HG03060 (cell line): ENCODE measurements around the gene SAMD3.
A peak's percentile ranks its signal among the peaks of the same experiment; 100 is the strongest.
"Not testable (repeated sequence)": the region's sequence is repeated elsewhere in the genome, so short reads cannot be mapped to it uniquely, and the experiment has no call there.

Experiments used
- ATAC-seq: cut with Tn5 transposase; IDR thresholded peaks from one replicate; pipeline ENCODE4 v1.9.1; 2021; ENCODE audit warnings: low read depth, moderate number of reproducible peaks; ENCODE audit not compliant: unreplicated experiment

Gene SAMD3

GRCh38 chr6:130212215-130212874 is 10.4 kb downstream of the SAMD3 start:
- ATAC-seq, result no peak

- ATAC-seq, result no peak
These were observed 11.1 kb downstream of the SAMD3 start for GRCh38 chr6:130211691-130212090.

GRCh38 chr6:130207979-130208649 is 14.6 kb downstream of the SAMD3 start:
- ATAC-seq, result no peak

GRCh38 chr6:130206479-130206878 is 16.3 kb downstream of the SAMD3 start:
- ATAC-seq, result no peak

GRCh38 chr6:130204322-130204721 is 18.4 kb downstream of the SAMD3 start:
- ATAC-seq, result no peak

- no peak for ATAC-seq
These were observed 19.4 kb downstream of the SAMD3 start for GRCh38 chr6:130203370-130203769.

GRCh38 chr6:130202782-130203181 is 20.0 kb downstream of the SAMD3 start:
- ATAC-seq, result peak; percentile 44

GRCh38 chr6:130200020-130200419 is 22.7 kb downstream of the SAMD3 start:
- ATAC-seq, result no peak

GRCh38 chr6:130198483-130199035 is 24.2 kb downstream of the SAMD3 start:
- no peak for ATAC-seq

GRCh38 chr6:130197816-130198482 is 24.8 kb downstream of the SAMD3 start:
- ATAC-seq, result not testable (repeated sequence)

- not testable (repeated sequence) for ATAC-seq
These were observed 28.3 kb downstream of the SAMD3 start for GRCh38 chr6:130194434-130194833.

- no peak for ATAC-seq
These were observed 31.8 kb downstream of the SAMD3 start for GRCh38 chr6:130190701-130191690.

- ATAC-seq, result no peak
These were observed 33.0 kb downstream of the SAMD3 start for GRCh38 chr6:130189531-130190397.

GRCh38 chr6:130188207-130188899 is 34.4 kb downstream of the SAMD3 start:
- ATAC-seq, result no peak

GRCh38 chr6:130187335-130188206 is 35.2 kb downstream of the SAMD3 start:
- no peak for ATAC-seq

- no peak for ATAC-seq
These were observed 37.1 kb downstream of the SAMD3 start for GRCh38 chr6:130185658-130186057.

GRCh38 chr6:130183271-130184222 is 39.2 kb downstream of the SAMD3 start:
- no peak for ATAC-seq
